PC-3 (cell line): ENCODE results near the gene SLC35B1. TPM values are rescaled to one million over a fixed set of nuclear protein-coding genes. Genes with fewer than 3 reads are reported as not detected.

Experiments used
- ATAC-seq: fragments of 200-7000 bp; cut with Tn5 transposase; 2 replicates; pipeline ENCODE4 v1.9.1; 2020; ENCODE audit warnings: mild to moderate bottlenecking, moderate library complexity
- BruUV-seq: library from RNA; stranded (reverse); fragments of 400-500 nt; replicated peaks from 2 replicates; lab custom pipeline; 2021; lab: Mats Ljungman, UMichigan
- CTCF ChIA-PET: fragments of 300-600 bp; sonication (Branson Sonifier 250); formaldehyde crosslinking; loops from one replicate; lab custom pipeline; 2022; ENCODE audit warnings: antibody characterized with exemption; lab: Charles Lee
- POLR2A ChIA-PET: fragments of 300-600 bp; sonication (Branson Sonifier 250); formaldehyde crosslinking; loops from one replicate; lab custom pipeline; 2022; ENCODE audit warnings: antibody characterized with exemption; ENCODE audit not compliant: unreplicated experiment; lab: Charles Lee
- DNase-seq: peaks from one replicate; pipeline ENCODE4 v3.0.0-alpha.2; 2015
- H2AFZ ChIP-seq: fragments of 300-600 bp; sonication (generic); 2 replicates; pipeline ENCODE4 v1.6.0; 2016; ENCODE audit warnings: antibody characterized with exemption, low read length
- H3F3A ChIP-seq: fragments of 300-600 bp; sonication (generic); one replicate; pipeline ENCODE4 v1.6.0; 2017; ENCODE audit warnings: antibody characterized with exemption, low read length, control low read depth, mild to moderate bottlenecking; ENCODE audit not compliant: unreplicated experiment
- H3K27ac ChIP-seq: fragments of 300-600 bp; sonication (generic); 2 replicates; pipeline ENCODE4 v1.5.1; 2016; ENCODE audit warnings: mild to moderate bottlenecking, low read length
- H3K27me3 ChIP-seq: fragments of 300-600 bp; sonication (generic); 2 replicates; pipeline ENCODE4 v1.6.1; 2016; ENCODE audit warnings: low read length, mixed read lengths
- H3K36me3 ChIP-seq: fragments of 300-600 bp; sonication (generic); 2 replicates; pipeline ENCODE4 v1.6.1; 2016; ENCODE audit warnings: low read depth, mixed run types, low read length, mixed read lengths
- H3K4me1 ChIP-seq: fragments of 300-600 bp; sonication (generic); 2 replicates; pipeline ENCODE4 v1.5.1; 2016; ENCODE audit warnings: low read length; ENCODE audit not compliant: insufficient read depth
- H3K4me2 ChIP-seq: fragments of 300-600 bp; sonication (generic); 2 replicates; pipeline ENCODE4 v1.6.0; 2016; ENCODE audit warnings: low read length
- H3K4me3 ChIP-seq: fragments of 300-600 bp; sonication (generic); 2 replicates; pipeline ENCODE4 v1.5.1; 2016; ENCODE audit warnings: mild to moderate bottlenecking, low read length, mixed read lengths
- H3K79me2 ChIP-seq: fragments of 300-600 bp; sonication (generic); 2 replicates; pipeline ENCODE4 v1.6.1; 2017; ENCODE audit warnings: low read length, mixed read lengths
- H3K9ac ChIP-seq: fragments of 300-600 bp; sonication (generic); 2 replicates; pipeline ENCODE4 v1.6.0; 2016; ENCODE audit warnings: mild to moderate bottlenecking, low read length
- H3K9me2 ChIP-seq: fragments of 300-600 bp; sonication (generic); replicated peaks from 2 replicates; pipeline ENCODE4 v1.6.1; 2016; ENCODE audit warnings: mixed run types, low read length, mixed read lengths
- H3K9me3 ChIP-seq: fragments of 300-600 bp; sonication (generic); 2 replicates; pipeline ENCODE4 v1.6.1; 2016; ENCODE audit warnings: low read length, mixed read lengths
- H4K20me1 ChIP-seq: fragments of 300-600 bp; sonication (generic); 2 replicates; pipeline ENCODE4 v1.6.1; 2016; ENCODE audit warnings: low read length, mixed read lengths
- EZH2 ChIP-seq: fragments of 300-600 bp; sonication (generic); IDR thresholded peaks from one replicate; pipeline ENCODE4 v1.6.1; 2017; ENCODE audit warnings: antibody characterized with exemption, mild to moderate bottlenecking, low read length; ENCODE audit not compliant: unreplicated experiment
- EZH2phosphoT487 ChIP-seq: fragments of 300-600 bp; sonication (generic); IDR thresholded peaks from 2 replicates; pipeline ENCODE4 v1.6.1; 2018; ENCODE audit warnings: mild to moderate bottlenecking, antibody characterized with exemption, low read length, borderline replicate concordance
- intact Hi-C: fragments of 100-400 bp; cut with micrococcal nuclease; formaldehyde crosslinking; loops from 2 replicates; pipeline ENCODE4 v1.9.0; 2023
- total RNA-seq: library from RNA; depleted of rRNA; stranded (reverse); fragments of >200 nt; gene quantifications from 2 replicates; pipeline ENCODE4 v1.2.3, GENCODE V29; 2014
- TF ChIP-seq, protein P1 (sequence below): fragments of 300-600 bp; sonication (generic); conservative IDR thresholded peaks from 2 replicates; pipeline ENCODE4 v1.5.1; 2017; ENCODE audit warnings: antibody characterized with exemption, low read depth, mild to moderate bottlenecking, low read length

SLC35B1 gene
- total RNA-seq, 1 experiment from 2014 or later, result 211 TPM

DNA sequence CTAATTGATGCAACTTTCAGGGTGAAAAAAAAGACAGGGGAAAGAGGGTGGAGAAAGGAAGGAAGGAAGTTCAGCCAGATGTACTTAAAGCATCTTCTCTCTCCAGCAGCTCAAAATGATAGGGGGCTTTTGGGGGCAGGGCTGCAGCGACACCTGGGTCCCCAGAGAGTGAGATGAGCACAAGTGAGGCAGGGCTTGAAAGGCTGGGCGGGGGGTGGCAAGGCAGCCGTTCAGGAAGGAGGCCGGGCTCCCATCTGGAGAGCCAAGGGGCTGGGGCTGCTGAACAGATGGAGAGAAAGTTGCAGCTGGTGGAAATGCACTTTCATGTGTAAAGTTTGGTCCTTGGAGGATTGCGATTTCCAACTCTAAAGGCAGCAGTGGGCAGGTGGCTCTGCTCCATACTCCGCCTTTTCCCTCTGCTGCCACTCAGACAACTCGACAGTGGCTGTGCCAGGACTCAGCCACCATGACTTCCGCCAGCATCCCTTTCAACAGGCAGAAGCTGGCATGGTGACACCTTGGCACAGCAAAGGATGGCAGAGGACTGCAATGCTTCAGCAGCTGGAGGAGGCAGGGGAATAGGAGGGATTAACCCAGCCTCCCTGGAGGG lies 7.7 kb downstream of the SLC35B1 start:
- BruUV-seq, result no TSS peak
- H4K20me1 ChIP-seq, result no peaks in the 10 kb centered on the region
- no peaks in the 10 kb centered on the region for H3K9me3 ChIP-seq
- DNase-seq (no peak), ATAC-seq (no peak)
- no peaks in the 10 kb centered on the region for H3K9me2 ChIP-seq
- H3K36me3 ChIP-seq, result peaks cover 45% of the 10 kb centered on the region
- no peak overlapping the region for H3K9ac ChIP-seq
- no peaks in the 10 kb centered on the region for H3F3A ChIP-seq
- ChIA-PET POLR2A (no interaction called here), CTCF (interaction anchor here (1.1 kb wide), 1 partner anchor 143 kb away, joined by 4 read pairs; no protein-coding TSS in a partner anchor)
- no peaks in the 10 kb centered on the region for H3K27me3 ChIP-seq
- H3K79me2 ChIP-seq, result no peaks in the 10 kb centered on the region
- no peak for TF ChIP-seq EZH2phosphoT487
- TF ChIP-seq, protein P1, sequence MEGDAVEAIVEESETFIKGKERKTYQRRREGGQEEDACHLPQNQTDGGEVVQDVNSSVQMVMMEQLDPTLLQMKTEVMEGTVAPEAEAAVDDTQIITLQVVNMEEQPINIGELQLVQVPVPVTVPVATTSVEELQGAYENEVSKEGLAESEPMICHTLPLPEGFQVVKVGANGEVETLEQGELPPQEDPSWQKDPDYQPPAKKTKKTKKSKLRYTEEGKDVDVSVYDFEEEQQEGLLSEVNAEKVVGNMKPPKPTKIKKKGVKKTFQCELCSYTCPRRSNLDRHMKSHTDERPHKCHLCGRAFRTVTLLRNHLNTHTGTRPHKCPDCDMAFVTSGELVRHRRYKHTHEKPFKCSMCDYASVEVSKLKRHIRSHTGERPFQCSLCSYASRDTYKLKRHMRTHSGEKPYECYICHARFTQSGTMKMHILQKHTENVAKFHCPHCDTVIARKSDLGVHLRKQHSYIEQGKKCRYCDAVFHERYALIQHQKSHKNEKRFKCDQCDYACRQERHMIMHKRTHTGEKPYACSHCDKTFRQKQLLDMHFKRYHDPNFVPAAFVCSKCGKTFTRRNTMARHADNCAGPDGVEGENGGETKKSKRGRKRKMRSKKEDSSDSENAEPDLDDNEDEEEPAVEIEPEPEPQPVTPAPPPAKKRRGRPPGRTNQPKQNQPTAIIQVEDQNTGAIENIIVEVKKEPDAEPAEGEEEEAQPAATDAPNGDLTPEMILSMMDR, result no peak
- TF ChIP-seq EZH2, result no peak
- H2AFZ ChIP-seq, result no peak overlapping the region
- H3K4me1 ChIP-seq, result no peaks in the 10 kb centered on the region
- intact Hi-C loops, result no loop called here
- no peak overlapping the region for H3K4me2 ChIP-seq
- H3K27ac ChIP-seq, result no peak overlapping the region
- no peak overlapping the region for H3K4me3 ChIP-seq

DNA sequence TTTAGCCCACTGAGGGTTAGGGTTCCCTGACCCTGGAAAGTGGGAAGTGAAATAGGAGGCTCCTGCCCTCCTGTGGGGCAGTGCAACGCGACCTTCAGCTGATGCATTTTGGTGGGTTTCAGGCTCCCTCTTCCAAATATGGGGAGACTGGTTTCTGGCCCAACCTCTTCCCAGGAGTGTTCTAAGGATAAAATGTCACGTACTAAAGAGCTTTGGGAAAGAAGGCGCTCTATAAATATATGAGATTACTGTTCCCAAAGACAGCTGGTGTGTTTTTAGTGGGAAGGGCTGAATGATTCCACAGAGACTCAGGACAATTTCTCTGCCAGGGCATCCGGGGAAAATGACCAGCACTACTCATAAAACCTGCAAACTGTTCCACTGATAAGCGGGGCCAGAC lies 9.8 kb downstream of the SLC35B1 start:
- POLR2A ChIA-PET, result interaction anchor here (0.6 kb wide), 1 partner anchor 365 kb away, joined by 3 read pairs; no protein-coding TSS in a partner anchor
- no peaks in the 10 kb centered on the region for H4K20me1 ChIP-seq

More for the DNA sequence above, 9.8 kb downstream of the SLC35B1 start:
- H3K4me2 ChIP-seq, result no peak overlapping the region
- no peak for TF ChIP-seq EZH2
- TF ChIP-seq EZH2phosphoT487, result no peak
- TF ChIP-seq, protein P1, result no peak
- H3K27me3 ChIP-seq, result no peaks in the 10 kb centered on the region
- peaks cover 27% of the 10 kb centered on the region for H3K36me3 ChIP-seq
- DNase-seq (no peak), ATAC-seq (no peak)
- no peaks in the 10 kb centered on the region for H3K9me2 ChIP-seq
- H3K4me1 ChIP-seq, result no peaks in the 10 kb centered on the region
- CTCF ChIA-PET, result interaction anchor here (2.5 kb wide), 1 partner anchor 128 kb away, joined by 7 read pairs; no protein-coding TSS in a partner anchor
- H3K27ac ChIP-seq, result no peak overlapping the region
- H3K9me3 ChIP-seq, result no peaks in the 10 kb centered on the region
- BruUV-seq, result no TSS peak
- no peak overlapping the region for H2AFZ ChIP-seq
- H3F3A ChIP-seq, result no peaks in the 10 kb centered on the region
- no peak overlapping the region for H3K4me3 ChIP-seq
- H3K9ac ChIP-seq, result no peak overlapping the region
- intact Hi-C loops, result no loop called here
- no peaks in the 10 kb centered on the region for H3K79me2 ChIP-seq
